Upper lobe of left lung (tissue), 4 donors: ENCODE measurements around the gene IGSF3.
"Not testable (repeated sequence)": the region's sequence is repeated elsewhere in the genome, so short reads cannot be mapped to it uniquely, and the experiment has no call there.

Experiments
- CTCF ChIP-seq, 6 experiments: fragments of 450-650 bp in 4 of 6; fragments of 200-600 bp in 2 of 6; sonication (generic) in 2 of 6; IDR thresholded peaks; one replicate each; pipeline ENCODE4 v1.5.1; 2016 to 2019; ENCODE audit warnings: antibody characterized with exemption in 6 of 6
- EP300 ChIP-seq, 4 donors: sonication (generic); formaldehyde crosslinking; IDR thresholded peaks; one replicate each; pipeline ENCODE4 v1.5.1; 2017; ENCODE audit warnings: antibody characterized with exemption in 4 of 4, control low read depth in 2 of 4
- POLR2A ChIP-seq, 4 donors: fragments of 450-650 bp; IDR thresholded peaks; one replicate each; pipeline ENCODE4 v1.5.1; 2016 to 2017; ENCODE audit warnings: antibody characterized with exemption in 4 of 4, mild to moderate bottlenecking in 2 of 4
- POLR2AphosphoS5 ChIP-seq, 2 donors: sonication (generic); formaldehyde crosslinking; IDR thresholded peaks; one replicate each; pipeline ENCODE4 v1.5.1; 2017; ENCODE audit warnings: antibody characterized with exemption in 2 of 2

DNA sequence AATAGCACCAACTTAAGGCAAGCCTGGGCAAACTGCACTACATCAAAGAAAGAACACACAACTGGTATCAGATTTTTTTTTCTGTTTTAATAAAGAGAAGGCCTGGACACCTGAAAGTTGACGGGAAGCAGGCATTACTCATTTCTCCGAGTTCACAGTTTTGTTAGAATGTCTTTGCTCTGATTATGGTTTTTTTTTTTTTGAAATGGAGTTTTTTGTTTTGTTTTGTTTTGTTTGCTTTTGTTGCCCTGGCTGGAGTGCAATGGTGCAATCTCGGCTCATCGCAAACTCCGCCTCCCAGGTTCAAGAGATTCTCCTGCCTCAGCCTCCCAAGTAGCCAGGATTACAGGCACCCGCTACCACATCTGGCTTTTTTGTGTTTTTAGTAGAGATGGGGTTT, 9.7 kb downstream of the IGSF3 start:
- not testable (repeated sequence) for TF ChIP-seq POLR2AphosphoS5, POLR2A, CTCF, EP300 (IDR thresholded peaks at IDR 0.05)
